Brain microvascular endothelial cell (primary cell): ENCODE results near the gene ONECUT1.

ENCODE experiments used
- DNase-seq: peaks from one replicate; pipeline ENCODE4 v3.0.0-alpha.2; 2020
- H3K27ac ChIP-seq: fragments of 250-450 bp; sonication (Bioruptor Pico); 2 replicates; pipeline ENCODE4 v1.5.1; 2020; ENCODE audit warnings: mild to moderate bottlenecking, moderate library complexity
- H3K27me3 ChIP-seq: fragments of 250-450 bp; sonication (Bioruptor Pico); replicated peaks from 2 replicates; pipeline ENCODE4 v1.5.1; 2020; ENCODE audit warnings: mild to moderate bottlenecking
- H3K36me3 ChIP-seq: fragments of 250-450 bp; sonication (Bioruptor Pico); replicated peaks from 2 replicates; pipeline ENCODE4 v1.5.1; 2020; ENCODE audit warnings: mild to moderate bottlenecking
- H3K4me3 ChIP-seq: 2 replicates; pipeline ENCODE4 v1.5.1; 2011; ENCODE audit warnings: low read depth, mild to moderate bottlenecking, control low read depth, low read length, moderate library complexity
- in situ Hi-C: cut with HindIII; loops from 2 replicates; pipeline ENCODE4 v1.10.0; 2017; ENCODE audit warnings: low sequenced_read_pairs, low pct_ligation_motif_present
- TF ChIP-seq, protein P1 (sequence below): IDR thresholded peaks from 2 replicates; pipeline ENCODE4 v1.5.1; 2011; ENCODE audit warnings: low read depth, mild to moderate bottlenecking, moderate library complexity, low read length, control low read depth, inconsistent platforms; ENCODE audit errors: missing control alignments

The ONECUT1 gene

GRCh38 chr15:52730594-52730993 is 59.5 kb downstream of the ONECUT1 start:
- TF ChIP-seq, protein P1, sequence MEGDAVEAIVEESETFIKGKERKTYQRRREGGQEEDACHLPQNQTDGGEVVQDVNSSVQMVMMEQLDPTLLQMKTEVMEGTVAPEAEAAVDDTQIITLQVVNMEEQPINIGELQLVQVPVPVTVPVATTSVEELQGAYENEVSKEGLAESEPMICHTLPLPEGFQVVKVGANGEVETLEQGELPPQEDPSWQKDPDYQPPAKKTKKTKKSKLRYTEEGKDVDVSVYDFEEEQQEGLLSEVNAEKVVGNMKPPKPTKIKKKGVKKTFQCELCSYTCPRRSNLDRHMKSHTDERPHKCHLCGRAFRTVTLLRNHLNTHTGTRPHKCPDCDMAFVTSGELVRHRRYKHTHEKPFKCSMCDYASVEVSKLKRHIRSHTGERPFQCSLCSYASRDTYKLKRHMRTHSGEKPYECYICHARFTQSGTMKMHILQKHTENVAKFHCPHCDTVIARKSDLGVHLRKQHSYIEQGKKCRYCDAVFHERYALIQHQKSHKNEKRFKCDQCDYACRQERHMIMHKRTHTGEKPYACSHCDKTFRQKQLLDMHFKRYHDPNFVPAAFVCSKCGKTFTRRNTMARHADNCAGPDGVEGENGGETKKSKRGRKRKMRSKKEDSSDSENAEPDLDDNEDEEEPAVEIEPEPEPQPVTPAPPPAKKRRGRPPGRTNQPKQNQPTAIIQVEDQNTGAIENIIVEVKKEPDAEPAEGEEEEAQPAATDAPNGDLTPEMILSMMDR = no peak
- H3K4me3 ChIP-seq = no peak overlapping the region
- H3K27me3 ChIP-seq = no peaks in the 10 kb centered on the region
- in situ Hi-C loops = no loop called here
- no peaks in the 10 kb centered on the region for H3K36me3 ChIP-seq
- no peak overlapping the region for H3K27ac ChIP-seq
- no peak for DNase-seq

- H3K4me3 ChIP-seq = no peak overlapping the region
- H3K27ac ChIP-seq = no peak overlapping the region
- no peak for DNase-seq
Observed at GRCh38 chr15:52730173-52730572, 60.0 kb downstream of the ONECUT1 start.

GRCh38 chr15:52728899-52729298 is 61.2 kb downstream of the ONECUT1 start:
- Histone ChIP-seq H3K4me3 (no peak overlapping the region), H3K27me3 (no peaks in the 10 kb centered on the region), H3K36me3 (no peaks in the 10 kb centered on the region), H3K27ac (no peak overlapping the region)
- TF ChIP-seq, protein P1 = no peak
- no peak for DNase-seq
- in situ Hi-C loops = no loop called here

More at GRCh38 chr15:52730173-52730572, 60.0 kb downstream of the ONECUT1 start:
- Histone ChIP-seq H3K36me3 (no peaks in the 10 kb centered on the region), H3K27me3 (no peaks in the 10 kb centered on the region)
- in situ Hi-C loops = no loop called here
- TF ChIP-seq, protein P1 = no peak

DNA sequence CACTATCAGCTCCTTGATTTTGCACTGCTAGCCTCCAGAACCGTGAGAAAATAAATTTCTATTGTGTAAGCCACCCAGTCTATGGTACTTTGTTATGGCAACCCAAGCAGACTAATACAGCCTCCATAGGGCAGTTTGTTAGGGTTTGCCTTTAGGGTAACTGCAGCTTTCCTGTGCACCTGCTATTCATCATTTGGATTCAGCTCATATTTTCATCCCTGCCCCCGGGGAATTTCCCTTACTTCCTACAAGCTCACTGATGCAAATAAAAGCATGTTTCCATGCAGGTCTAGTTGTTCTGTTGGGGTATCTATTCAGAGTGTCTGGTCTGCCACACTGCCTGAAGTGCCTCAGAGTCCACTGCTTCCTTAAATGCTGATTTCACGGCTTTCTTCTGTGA is 62.3 kb downstream of the ONECUT1 start:
- no peak for DNase-seq
- Histone ChIP-seq H3K27ac (no peak overlapping the region), H3K36me3 (no peaks in the 10 kb centered on the region), H3K4me3 (no peak overlapping the region), H3K27me3 (no peaks in the 10 kb centered on the region)
- TF ChIP-seq, protein P1 = no peak
- in situ Hi-C loops = no loop called here

- Histone ChIP-seq H3K4me3 (no peak overlapping the region), H3K27ac (no peak overlapping the region), H3K36me3 (no peaks in the 10 kb centered on the region), H3K27me3 (no peaks in the 10 kb centered on the region)
- TF ChIP-seq, protein P1 = no peak
- in situ Hi-C loops = no loop called here
- no peak for DNase-seq
Observed at GRCh38 chr15:52726195-52726594, 63.9 kb downstream of the ONECUT1 start.

- Histone ChIP-seq H3K36me3 (no peaks in the 10 kb centered on the region), H3K27me3 (no peaks in the 10 kb centered on the region), H3K4me3 (no peak overlapping the region), H3K27ac (no peak overlapping the region)
- no peak for DNase-seq
- in situ Hi-C loops = no loop called here
- TF ChIP-seq, protein P1 = no peak
Observed at GRCh38 chr15:52718551-52718950, 71.6 kb downstream of the ONECUT1 start.
